Stimulated activated naive CD8-positive, alpha-beta T cell treated with anti-CD3 and anti-CD28 coated beads, Interleukin-15, Interleukin-2, amounts not matched to agents 100 ng/mL and 50 ng/mL, for 24 hours (primary cell): ENCODE measurements around the gene C12orf75.
A peak's percentile ranks its signal among the peaks of the same experiment; 100 is the strongest.
"Not testable (repeated sequence)": the region's sequence is repeated elsewhere in the genome, so short reads cannot be mapped to it uniquely, and the experiment has no call there.

Experiments used
- H3K27ac Mint-ChIP-seq: one replicate; pipeline ENCODE4 v1.8.0; 2021; ENCODE audit warnings: mild to moderate bottlenecking, mixed read lengths
- H3K27me3 Mint-ChIP-seq: one replicate; pipeline ENCODE4 v1.8.0; 2021; ENCODE audit warnings: mixed read lengths
- H3K36me3 Mint-ChIP-seq: one replicate; pipeline ENCODE4 v1.8.0; 2021; ENCODE audit warnings: low read depth, mixed read lengths
- H3K4me1 Mint-ChIP-seq: one replicate; pipeline ENCODE4 v1.8.0; 2021; ENCODE audit warnings: low read depth, mixed read lengths
- H3K4me3 Mint-ChIP-seq: one replicate; pipeline ENCODE4 v1.8.0; 2021; ENCODE audit warnings: mild to moderate bottlenecking, mixed read lengths
- H3K9me3 Mint-ChIP-seq: one replicate; pipeline ENCODE4 v1.8.0; 2021; ENCODE audit warnings: mixed read lengths

C12orf75 gene

DNA sequence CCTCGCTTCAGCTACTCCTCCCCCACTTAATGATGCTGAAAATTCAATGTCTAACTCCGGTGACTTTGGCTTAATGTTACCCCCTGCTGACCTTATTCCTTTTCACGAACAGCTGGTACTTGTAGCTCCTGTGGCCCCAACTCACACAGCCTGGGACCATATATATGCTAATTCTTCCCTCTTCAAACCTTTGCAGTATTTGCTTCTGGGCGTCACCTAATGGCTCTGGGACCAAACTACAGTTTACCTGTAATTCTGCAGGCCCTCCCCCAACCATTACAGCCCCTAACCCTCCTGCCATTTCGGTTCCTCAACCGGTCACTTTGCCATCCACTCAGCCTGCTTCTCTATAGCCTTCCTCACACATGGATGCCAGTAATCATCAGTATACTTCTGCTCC is 29.6 kb upstream of the C12orf75 start:
- Mint-ChIP-seq H3K9me3 (peaks cover 24% of the 10 kb centered on the region), H3K27ac (no peak overlapping the region), H3K4me3 (no peak overlapping the region), H3K27me3 (peaks cover under 1% of the 10 kb centered on the region), H3K4me1 (no peaks in the 10 kb centered on the region), H3K36me3 (peaks cover 6% of the 10 kb centered on the region)

DNA sequence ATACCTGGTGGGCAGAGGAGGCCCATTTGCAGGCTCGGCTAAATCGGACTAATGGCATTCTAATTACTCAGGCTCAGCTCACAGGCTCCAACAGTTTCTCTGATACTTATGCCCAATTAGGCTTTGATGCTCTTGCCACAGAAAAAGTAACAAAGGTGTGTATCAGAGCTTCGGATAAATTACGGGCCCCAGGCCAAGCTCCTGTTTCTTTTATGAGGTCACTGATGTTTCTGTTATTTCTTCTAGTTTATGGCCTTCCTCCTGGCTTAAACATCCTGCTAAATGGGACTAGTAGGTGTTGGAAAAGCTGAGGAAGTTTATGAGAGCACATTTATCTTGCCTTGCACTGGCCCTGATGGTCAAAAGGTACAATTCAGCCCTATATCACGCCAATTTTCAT is 28.8 kb upstream of the C12orf75 start:
- H3K4me1 Mint-ChIP-seq: no peaks in the 10 kb centered on the region
- no peak overlapping the region for H3K27ac Mint-ChIP-seq
- peaks cover 4% of the 10 kb centered on the region for H3K27me3 Mint-ChIP-seq
- H3K4me3 Mint-ChIP-seq: no peak overlapping the region
- H3K36me3 Mint-ChIP-seq: peaks cover 6% of the 10 kb centered on the region
- H3K9me3 Mint-ChIP-seq: peaks cover 24% of the 10 kb centered on the region

DNA sequence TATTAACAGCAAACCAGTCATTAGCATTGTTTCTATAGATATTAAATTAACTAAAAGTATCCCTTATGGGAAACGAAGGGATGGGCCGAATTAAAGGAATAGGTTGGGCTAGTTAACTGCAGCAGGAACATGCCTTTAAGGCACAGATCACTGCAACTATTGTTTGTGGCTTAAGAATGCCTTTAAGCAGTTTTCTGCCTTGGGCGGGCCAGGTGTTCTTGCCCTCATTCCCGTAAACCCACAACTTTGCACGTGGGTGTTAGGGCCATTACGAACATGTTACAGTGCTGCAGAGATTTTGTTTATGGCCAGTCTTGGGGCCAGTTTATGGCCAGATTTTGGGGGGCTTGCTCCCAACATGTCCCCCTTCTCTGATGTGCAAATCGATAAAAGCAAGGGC is 27.5 kb upstream of the C12orf75 start:
- H3K27ac Mint-ChIP-seq, H3K36me3 Mint-ChIP-seq, H3K4me1 Mint-ChIP-seq, H3K27me3 Mint-ChIP-seq, H3K4me3 Mint-ChIP-seq: not testable (repeated sequence)
- H3K9me3 Mint-ChIP-seq: peaks cover 21% of the 10 kb centered on the region

DNA sequence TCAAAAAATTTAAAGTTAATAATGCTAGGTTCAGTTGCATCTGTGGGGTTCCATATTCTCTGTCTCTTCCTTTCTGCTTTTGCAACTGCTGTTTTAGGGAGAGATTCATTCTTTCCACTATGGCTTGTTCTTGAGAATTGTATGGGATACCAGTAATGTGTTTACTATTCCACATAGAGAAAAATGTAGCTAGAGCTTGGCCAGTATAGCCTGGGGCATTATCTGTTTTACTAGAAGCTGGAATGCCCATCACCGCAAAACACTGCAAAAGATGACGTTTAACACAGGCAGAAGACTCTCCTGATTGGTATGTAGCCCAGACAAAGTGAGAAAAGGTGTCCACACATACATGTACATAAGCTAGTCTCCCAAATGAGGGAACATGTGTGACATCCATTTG is 25.9 kb upstream of the C12orf75 start:
- H3K27me3 Mint-ChIP-seq: peaks cover 12% of the 10 kb centered on the region

DNA sequence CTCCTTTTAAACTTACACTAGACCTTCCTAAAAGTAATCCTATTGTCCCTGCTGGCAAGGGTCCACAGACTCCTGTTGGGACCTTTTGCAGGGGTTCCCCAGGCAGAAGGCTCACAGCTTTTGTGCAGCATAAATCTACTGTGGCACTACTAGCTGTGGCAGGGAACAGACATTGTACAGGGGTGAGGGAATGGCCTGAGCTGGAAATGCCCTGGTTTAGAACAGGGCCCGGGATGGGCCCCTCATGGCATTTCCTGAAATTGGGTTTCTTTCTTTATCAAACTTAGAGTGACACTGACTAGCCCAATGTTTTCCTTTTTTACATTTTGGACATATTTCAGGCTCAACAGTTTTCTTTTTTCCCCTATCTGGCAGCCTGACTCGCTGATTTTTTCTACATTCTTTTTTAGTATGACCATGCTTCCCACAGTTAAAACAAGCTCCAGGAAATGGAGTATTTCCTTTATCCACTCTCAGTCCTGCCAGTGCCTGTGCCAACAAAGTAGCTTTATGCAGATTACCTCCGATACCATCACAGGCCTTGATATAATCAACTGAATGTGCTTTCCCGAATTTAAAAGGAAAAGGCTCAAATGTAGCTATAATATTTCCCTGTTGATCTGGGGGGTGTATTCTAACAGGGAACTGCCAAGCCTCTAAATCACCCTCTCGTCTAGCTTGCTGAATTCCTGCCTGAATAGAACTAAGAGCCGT is 22.7 kb upstream of the C12orf75 start:
- H3K27me3 Mint-ChIP-seq: peaks cover 12% of the 10 kb centered on the region
- not testable (repeated sequence) for H3K9me3 Mint-ChIP-seq, H3K4me1 Mint-ChIP-seq, H3K27ac Mint-ChIP-seq, H3K36me3 Mint-ChIP-seq, H3K4me3 Mint-ChIP-seq

More for the DNA sequence above, 25.9 kb upstream of the C12orf75 start:
- not testable (repeated sequence) for H3K27ac Mint-ChIP-seq, H3K4me1 Mint-ChIP-seq, H3K4me3 Mint-ChIP-seq, H3K36me3 Mint-ChIP-seq
- H3K9me3 Mint-ChIP-seq: peaks cover 13% of the 10 kb centered on the region

DNA sequence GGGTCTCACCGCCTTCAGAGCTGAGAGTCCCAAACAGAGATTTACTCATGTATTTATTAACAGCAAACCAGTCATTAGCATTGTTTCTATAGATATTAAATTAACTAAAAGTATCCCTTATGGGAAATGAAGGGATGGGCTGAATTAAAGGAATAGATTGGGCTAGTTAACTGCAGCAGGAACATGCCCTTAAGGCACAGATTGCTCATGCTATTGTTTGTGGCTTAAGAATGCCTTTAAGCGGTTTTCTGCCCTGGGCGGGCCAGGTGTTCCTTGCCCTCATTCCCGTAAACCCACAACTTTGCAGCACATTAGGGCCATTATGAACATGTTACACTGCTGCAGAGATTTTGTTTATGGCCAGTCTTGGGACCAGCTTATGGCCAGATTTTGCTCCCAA is 21.7 kb upstream of the C12orf75 start:
- H3K27ac Mint-ChIP-seq, H3K4me1 Mint-ChIP-seq, H3K4me3 Mint-ChIP-seq, H3K36me3 Mint-ChIP-seq, H3K9me3 Mint-ChIP-seq: not testable (repeated sequence)
- peaks cover 12% of the 10 kb centered on the region for H3K27me3 Mint-ChIP-seq

DNA sequence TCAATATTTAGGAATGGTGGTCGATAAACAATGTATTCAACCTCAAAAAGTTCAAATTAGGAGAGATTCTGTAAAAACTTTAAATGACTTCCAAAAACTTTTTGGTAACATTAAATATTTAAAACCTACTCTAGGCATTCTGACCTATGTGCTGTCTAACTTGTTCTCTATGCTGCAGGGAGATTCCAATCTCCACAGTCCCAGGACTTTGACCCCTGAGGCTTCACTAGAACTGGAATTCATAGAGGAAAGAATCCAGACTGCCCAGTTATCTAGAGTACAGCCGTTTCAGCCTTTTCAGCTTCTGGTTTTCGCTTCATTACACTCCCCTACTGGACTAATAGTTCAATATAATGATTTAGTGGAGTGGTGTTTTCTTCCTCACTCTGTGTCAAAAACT is 21.1 kb upstream of the C12orf75 start:
- H3K4me1 Mint-ChIP-seq, H3K4me3 Mint-ChIP-seq, H3K36me3 Mint-ChIP-seq, H3K27ac Mint-ChIP-seq: not testable (repeated sequence)
- peaks cover 15% of the 10 kb centered on the region for H3K9me3 Mint-ChIP-seq
- peaks cover 12% of the 10 kb centered on the region for H3K27me3 Mint-ChIP-seq

DNA sequence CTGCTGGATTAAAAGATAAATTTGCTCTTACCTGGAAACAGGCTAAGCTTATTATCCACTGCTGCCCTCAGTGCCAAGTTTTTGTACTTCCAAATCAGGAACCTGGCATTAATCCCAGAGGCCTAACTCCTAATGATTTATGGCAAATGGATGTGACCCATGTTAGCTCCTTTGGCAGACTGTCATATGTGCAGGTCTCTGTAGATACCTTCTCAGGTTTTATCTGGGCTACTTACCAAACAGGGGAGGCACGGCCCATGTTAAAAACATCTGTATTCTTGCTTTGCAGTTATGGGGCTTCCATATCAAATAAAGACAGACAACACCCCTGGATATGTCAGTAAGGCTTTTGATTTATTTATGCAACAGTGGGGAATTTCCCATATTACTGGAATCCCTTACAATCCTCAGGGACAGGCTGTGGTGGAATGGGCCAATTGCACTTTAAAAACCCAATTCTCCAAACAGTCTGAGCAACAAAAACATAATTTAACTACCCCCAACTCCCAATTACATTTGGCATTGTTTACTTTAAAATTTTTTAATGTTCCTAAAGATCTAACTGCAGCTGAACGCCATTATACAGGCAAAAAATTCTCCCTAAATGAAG is 19.9 kb upstream of the C12orf75 start:
- Mint-ChIP-seq H3K9me3 (peaks cover 15% of the 10 kb centered on the region), H3K27me3 (peaks cover 12% of the 10 kb centered on the region)
- H3K27ac Mint-ChIP-seq, H3K4me3 Mint-ChIP-seq, H3K4me1 Mint-ChIP-seq, H3K36me3 Mint-ChIP-seq: not testable (repeated sequence)

DNA sequence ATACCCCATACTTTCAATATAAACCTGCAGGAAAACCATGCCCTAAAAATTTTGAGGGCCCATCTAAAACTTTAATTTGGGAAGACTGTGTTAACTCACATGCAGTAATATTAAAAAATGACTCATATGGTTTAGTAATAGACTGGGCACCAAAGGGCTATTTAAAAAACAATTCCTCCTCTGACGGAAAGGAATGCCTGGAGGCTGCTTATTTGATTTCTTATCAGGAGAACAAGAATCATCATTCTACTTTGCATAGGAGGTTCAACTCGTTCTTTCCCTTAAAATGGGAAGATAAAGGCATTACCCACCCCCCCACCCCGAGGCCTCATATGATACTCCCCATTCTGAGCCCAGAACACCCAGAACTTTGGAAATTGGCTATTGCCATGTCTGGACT is 18.6 kb upstream of the C12orf75 start:
- not testable (repeated sequence) for H3K4me3 Mint-ChIP-seq, H3K27me3 Mint-ChIP-seq, H3K4me1 Mint-ChIP-seq, H3K27ac Mint-ChIP-seq, H3K36me3 Mint-ChIP-seq
- peaks cover 15% of the 10 kb centered on the region for H3K9me3 Mint-ChIP-seq

DNA sequence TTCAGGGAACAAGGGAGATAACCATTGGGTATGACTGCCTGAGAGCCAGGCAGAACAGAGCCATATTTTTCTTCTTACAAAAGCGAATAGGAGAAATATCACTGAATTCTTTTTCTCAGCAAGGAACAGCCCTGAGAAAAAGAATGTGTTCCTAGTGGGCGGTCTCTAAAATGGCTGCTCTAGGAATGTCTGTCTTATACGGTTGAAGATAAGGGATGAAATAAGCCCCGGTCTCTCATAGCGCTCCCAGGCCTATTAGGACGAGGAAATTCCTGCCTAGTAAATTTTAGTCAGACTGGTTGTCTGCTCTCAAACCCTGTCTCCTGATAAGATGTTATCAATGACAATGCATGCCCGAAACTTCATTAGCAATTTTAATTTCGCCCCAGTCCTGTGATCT is 16.7 kb upstream of the C12orf75 start:
- not testable (repeated sequence) for H3K36me3 Mint-ChIP-seq, H3K4me3 Mint-ChIP-seq, H3K27me3 Mint-ChIP-seq, H3K4me1 Mint-ChIP-seq, H3K27ac Mint-ChIP-seq
- H3K9me3 Mint-ChIP-seq: peaks cover 15% of the 10 kb centered on the region

DNA sequence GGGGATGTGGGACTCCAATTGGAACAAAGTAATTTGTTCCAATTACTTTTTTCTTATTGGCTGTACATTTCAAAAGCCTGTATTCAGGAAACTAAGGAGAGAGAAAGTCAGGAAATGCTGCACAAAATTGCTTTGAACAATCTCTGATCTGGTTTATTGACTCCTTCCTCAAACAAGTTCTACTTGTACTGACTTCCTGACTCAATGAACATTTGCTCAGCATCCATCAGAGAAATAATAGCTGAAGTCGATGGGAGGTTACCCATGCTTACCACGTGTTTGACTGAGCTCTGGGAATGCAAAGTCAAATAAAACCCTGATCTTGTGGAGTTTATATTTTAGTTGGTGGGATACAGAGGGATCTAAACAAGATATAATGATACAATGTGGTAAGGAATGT is 15.4 kb upstream of the C12orf75 start:
- Mint-ChIP-seq H3K4me3 (no peak overlapping the region), H3K27me3 (no peaks in the 10 kb centered on the region), H3K9me3 (peaks cover 15% of the 10 kb centered on the region), H3K36me3 (peaks cover 4% of the 10 kb centered on the region), H3K4me1 (peaks cover 7% of the 10 kb centered on the region), H3K27ac (no peak overlapping the region)

DNA sequence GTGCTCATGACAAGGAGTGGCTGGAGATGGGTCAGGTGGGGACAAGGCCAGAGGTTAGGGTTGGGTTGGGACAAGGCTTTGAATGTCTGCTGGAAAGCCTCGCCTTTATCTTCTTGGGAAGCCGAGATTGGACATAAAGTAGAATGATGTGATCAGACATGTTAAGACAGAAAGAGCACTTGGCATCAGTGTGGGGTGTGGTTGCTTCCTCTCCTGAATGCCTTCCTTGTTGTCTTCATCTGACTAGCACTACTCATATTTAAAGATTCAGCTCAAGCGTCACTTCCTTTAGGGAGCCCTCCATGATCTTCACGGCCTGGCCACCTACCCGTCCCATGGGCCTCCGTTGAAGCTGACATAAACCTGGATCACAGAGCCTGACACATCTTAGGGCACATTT is 14.8 kb upstream of the C12orf75 start:
- Mint-ChIP-seq H3K27me3 (no peaks in the 10 kb centered on the region), H3K4me3 (no peak overlapping the region), H3K9me3 (peaks cover 15% of the 10 kb centered on the region), H3K36me3 (peaks cover 4% of the 10 kb centered on the region), H3K27ac (no peak overlapping the region), H3K4me1 (peaks cover 7% of the 10 kb centered on the region)

DNA sequence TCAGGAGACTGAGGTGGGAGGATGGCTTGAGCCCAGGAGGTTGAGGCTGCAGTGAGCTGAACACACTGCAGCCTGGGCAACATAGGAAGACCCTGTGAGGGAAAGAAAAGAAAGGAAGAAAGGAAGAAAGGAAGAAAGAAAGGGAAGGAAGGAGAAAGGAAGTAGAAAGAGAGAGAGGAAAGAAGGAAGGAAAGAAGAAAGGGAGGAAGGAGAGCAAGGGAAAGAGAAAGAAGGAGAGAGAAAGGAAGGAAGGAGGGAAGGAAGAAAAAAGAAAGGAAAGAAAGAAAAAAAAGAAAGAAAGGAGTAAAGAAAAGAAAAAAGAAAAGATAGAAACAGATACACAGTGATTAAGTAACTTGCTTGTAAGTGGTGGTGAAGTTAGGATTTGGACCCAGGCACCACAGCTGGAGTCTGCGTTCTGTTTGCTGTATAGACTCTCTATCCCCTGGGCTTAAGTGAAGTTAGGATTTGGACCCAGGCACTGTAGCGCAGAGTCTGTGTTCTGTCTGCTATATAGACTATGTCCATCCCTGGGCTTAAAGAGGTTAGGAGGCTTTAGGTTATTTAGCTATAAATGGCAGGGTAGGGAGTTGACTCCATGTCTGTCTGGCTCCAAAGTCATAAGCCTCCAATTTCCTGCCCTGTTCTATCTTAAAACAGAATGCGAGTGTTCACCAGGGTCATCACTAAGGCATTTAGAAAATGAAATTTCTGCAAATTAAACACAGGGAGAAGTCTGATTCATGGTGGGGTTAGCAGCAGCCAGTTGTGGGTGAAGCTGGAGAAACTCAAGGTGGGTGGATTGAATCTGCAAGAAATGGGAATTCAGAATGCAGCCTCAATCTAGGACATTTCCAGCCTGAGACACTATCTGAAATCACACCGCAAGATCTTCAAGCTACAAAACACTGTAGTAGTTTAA is 13.3 kb upstream of the C12orf75 start:
- H3K27ac Mint-ChIP-seq: peak overlapping the region; percentile 7
- H3K9me3 Mint-ChIP-seq: peaks cover 15% of the 10 kb centered on the region
- peaks cover 7% of the 10 kb centered on the region for H3K4me1 Mint-ChIP-seq
- H3K4me3 Mint-ChIP-seq: no peak overlapping the region
- H3K36me3 Mint-ChIP-seq: peaks cover 4% of the 10 kb centered on the region
- no peaks in the 10 kb centered on the region for H3K27me3 Mint-ChIP-seq

DNA sequence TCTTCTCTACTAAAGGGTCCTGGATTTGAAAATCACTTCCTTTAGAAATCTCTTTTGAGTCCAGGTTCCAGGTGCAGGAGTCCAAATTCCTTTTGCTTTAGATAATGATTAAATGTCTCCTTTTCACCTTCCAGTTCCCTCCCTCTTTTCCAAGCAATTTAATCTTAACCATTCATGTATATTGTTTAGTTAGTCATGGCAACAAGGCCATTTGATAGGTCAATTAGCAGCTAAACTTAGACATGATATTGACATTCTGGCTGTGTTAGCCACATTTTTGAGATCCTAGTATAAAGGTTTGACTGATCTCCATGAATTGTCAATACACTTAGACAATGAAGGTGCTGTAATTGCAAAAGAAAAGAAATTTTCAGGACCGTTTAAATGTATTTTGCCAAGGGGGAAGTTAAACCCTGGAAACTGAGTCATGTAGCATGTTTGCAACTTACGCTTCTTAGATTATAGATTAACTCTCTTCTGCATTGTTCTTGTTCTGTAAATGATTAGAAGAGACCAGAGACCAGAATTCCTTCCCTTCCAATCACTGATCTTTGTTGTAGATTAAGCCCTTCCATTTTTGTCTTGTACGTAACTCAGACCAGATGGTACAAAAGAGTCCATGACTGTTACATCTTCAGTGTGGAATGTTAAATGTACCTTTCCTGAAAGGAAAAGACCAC is 12.4 kb upstream of the C12orf75 start:
- Mint-ChIP-seq H3K27ac (no peak overlapping the region), H3K27me3 (no peaks in the 10 kb centered on the region), H3K4me3 (no peak overlapping the region), H3K9me3 (peaks cover 13% of the 10 kb centered on the region), H3K4me1 (peaks cover 7% of the 10 kb centered on the region), H3K36me3 (peaks cover 4% of the 10 kb centered on the region)
